ENCODE results near the gene ATP11B. TPM values are rescaled to one million over a fixed set of nuclear protein-coding genes. Genes with fewer than 3 reads are reported as not detected.

Gene ATP11B
- total and polyA plus RNA-seq, 2 donors (not counting 1 experiment from before 2014, with no cell fraction given) = 34.9 to 77.8 TPM

DNA sequence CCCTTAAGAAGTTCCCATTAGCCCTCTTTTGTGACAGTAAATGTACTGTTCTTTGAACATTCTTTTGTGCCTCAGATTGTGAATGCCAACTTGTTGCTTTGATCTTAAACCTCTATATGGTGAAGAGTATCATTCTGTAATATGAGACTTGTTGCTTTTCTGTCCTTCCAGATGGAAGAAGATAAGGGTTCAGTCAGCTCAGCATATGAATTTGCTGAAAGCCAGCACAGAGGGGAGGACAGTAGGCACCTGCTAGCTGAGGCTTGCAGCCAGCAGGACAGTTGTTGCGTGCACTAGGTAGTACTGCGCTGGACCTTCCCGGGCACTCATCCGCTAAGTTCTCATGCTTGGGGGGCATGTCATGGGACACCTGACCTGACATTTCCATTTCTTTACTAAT is 112.3 kb downstream of the ATP11B start:
- H3K27me3 ChIP-seq (ENCODE audit: control insufficient read depth, insufficient read depth, low read length) = no peaks in the 10 kb centered on the region
- H3K36me3 ChIP-seq (ENCODE audit: control insufficient read depth, insufficient read depth, low read length) = no peaks in the 10 kb centered on the region
- no peak overlapping the region for H3K4me3 ChIP-seq (replicated peaks in 1 of 4; ENCODE audit: control extremely low read depth in 1 of 4, insufficient read depth in 1 of 4, low read depth in 3 of 4, low read length in 4 of 4)
- H3K79me2 ChIP-seq (ENCODE audit: control insufficient read depth, insufficient read depth, low read length) = no peaks in the 10 kb centered on the region
- H3K9ac ChIP-seq (ENCODE audit: insufficient read depth, low read length) = no peak overlapping the region
- H3K4me1 ChIP-seq (ENCODE audit: control insufficient read depth, extremely low read depth, insufficient read depth, low read length) = no peaks in the 10 kb centered on the region
- H3K9me3 ChIP-seq (ENCODE audit: control insufficient read depth, insufficient read depth, low read depth, low read length) = no peaks in the 10 kb centered on the region
- no peak overlapping the region for H3K4me2 ChIP-seq (ENCODE audit: extremely low read depth, insufficient read depth, low read length)
- TF ChIP-seq EZH2 (IDR thresholded peaks at IDR 0.05; ENCODE audit: low read length, missing control alignments) = no peak
- TF ChIP-seq, protein P1, sequence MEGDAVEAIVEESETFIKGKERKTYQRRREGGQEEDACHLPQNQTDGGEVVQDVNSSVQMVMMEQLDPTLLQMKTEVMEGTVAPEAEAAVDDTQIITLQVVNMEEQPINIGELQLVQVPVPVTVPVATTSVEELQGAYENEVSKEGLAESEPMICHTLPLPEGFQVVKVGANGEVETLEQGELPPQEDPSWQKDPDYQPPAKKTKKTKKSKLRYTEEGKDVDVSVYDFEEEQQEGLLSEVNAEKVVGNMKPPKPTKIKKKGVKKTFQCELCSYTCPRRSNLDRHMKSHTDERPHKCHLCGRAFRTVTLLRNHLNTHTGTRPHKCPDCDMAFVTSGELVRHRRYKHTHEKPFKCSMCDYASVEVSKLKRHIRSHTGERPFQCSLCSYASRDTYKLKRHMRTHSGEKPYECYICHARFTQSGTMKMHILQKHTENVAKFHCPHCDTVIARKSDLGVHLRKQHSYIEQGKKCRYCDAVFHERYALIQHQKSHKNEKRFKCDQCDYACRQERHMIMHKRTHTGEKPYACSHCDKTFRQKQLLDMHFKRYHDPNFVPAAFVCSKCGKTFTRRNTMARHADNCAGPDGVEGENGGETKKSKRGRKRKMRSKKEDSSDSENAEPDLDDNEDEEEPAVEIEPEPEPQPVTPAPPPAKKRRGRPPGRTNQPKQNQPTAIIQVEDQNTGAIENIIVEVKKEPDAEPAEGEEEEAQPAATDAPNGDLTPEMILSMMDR (conservative IDR thresholded peaks at IDR 0.05 in 1 of 2, IDR thresholded peaks at IDR 0.05 in 1 of 2; ENCODE audit: low read depth in 1 of 2, low read length in 2 of 2) = no peak
- no peak for DNase-seq (ENCODE audit: low read depth in 2 of 2)
- no peak overlapping the region for H2AFZ ChIP-seq (ENCODE audit: low read length)
- no peak overlapping the region for H3K27ac ChIP-seq (ENCODE audit: insufficient read depth, low read length)
- no peaks in the 10 kb centered on the region for H4K20me1 ChIP-seq (ENCODE audit: control insufficient read depth, extremely low read depth, insufficient read depth, low read length)

DNA sequence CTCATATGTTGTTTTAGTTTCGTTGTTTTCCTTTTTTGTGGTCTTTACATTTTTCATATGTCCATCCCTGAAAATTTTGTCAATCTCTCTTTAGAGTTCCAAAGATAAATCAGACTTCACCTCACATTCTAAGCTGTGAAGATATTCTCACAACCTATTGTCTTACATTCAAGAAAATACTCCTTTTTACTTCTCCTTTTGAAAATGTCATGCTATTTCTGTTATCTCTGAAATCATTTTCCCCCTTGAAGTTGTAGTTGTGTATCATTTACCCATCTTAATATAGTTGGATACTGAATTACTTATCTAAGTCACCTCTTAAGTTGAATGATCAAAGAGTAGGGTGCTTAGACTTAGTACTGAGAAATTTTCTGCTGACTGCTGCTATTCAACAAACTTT is 112.7 kb downstream of the ATP11B start:
- no peaks in the 10 kb centered on the region for H3K27me3 ChIP-seq (ENCODE audit: control insufficient read depth, insufficient read depth, low read length)
- H2AFZ ChIP-seq (ENCODE audit: low read length) = no peak overlapping the region
- H3K4me2 ChIP-seq (ENCODE audit: extremely low read depth, insufficient read depth, low read length) = no peak overlapping the region
- no peaks in the 10 kb centered on the region for H3K79me2 ChIP-seq (ENCODE audit: control insufficient read depth, insufficient read depth, low read length)
- no peak overlapping the region for H3K27ac ChIP-seq (ENCODE audit: insufficient read depth, low read length)
- DNase-seq (ENCODE audit: low read depth in 2 of 2) = no peak
- TF ChIP-seq, protein P1 (conservative IDR thresholded peaks at IDR 0.05 in 1 of 2, IDR thresholded peaks at IDR 0.05 in 1 of 2; ENCODE audit: low read depth in 1 of 2, low read length in 2 of 2) = no peak
- TF ChIP-seq EZH2 (IDR thresholded peaks at IDR 0.05; ENCODE audit: low read length, missing control alignments) = no peak
- H3K4me3 ChIP-seq (replicated peaks in 1 of 4; ENCODE audit: control extremely low read depth in 1 of 4, insufficient read depth in 1 of 4, low read depth in 3 of 4, low read length in 4 of 4) = no peak overlapping the region
- no peaks in the 10 kb centered on the region for H3K4me1 ChIP-seq (ENCODE audit: control insufficient read depth, extremely low read depth, insufficient read depth, low read length)
- no peaks in the 10 kb centered on the region for H4K20me1 ChIP-seq (ENCODE audit: control insufficient read depth, extremely low read depth, insufficient read depth, low read length)
- no peak overlapping the region for H3K9ac ChIP-seq (ENCODE audit: insufficient read depth, low read length)
- H3K9me3 ChIP-seq (ENCODE audit: control insufficient read depth, insufficient read depth, low read depth, low read length) = no peaks in the 10 kb centered on the region
- H3K36me3 ChIP-seq (ENCODE audit: control insufficient read depth, insufficient read depth, low read length) = no peaks in the 10 kb centered on the region

DNA sequence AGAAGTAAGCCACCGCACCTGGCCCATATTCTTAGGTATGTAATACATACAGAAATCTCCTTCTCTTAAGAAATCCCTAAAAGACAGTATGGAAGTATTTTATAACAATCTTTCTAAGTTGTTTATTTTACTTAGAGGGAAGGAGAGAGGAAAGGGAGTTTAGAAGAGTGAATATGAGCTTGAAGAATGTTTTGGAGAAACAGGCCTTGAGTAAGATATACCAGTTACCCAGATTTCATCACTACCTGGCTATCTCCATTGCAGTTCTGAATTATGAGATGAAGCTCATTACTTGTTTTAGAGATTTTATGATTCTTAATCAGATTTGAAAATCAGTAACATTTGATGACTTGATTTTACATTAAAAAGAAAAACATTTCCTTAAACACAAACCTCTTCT is 115.2 kb downstream of the ATP11B start:
- no peaks in the 10 kb centered on the region for H3K4me1 ChIP-seq (ENCODE audit: control insufficient read depth, extremely low read depth, insufficient read depth, low read length)
- no peak overlapping the region for H3K4me3 ChIP-seq (replicated peaks in 1 of 4; ENCODE audit: control extremely low read depth in 1 of 4, insufficient read depth in 1 of 4, low read depth in 3 of 4, low read length in 4 of 4)
- DNase-seq (ENCODE audit: low read depth in 2 of 2) = peak; percentile 13 to 64
- no peak overlapping the region for H2AFZ ChIP-seq (ENCODE audit: low read length)
- no peak overlapping the region for H3K27ac ChIP-seq (ENCODE audit: insufficient read depth, low read length)
- H4K20me1 ChIP-seq (ENCODE audit: control insufficient read depth, extremely low read depth, insufficient read depth, low read length) = no peaks in the 10 kb centered on the region
- no peak for TF ChIP-seq EZH2 (IDR thresholded peaks at IDR 0.05; ENCODE audit: low read length, missing control alignments)
- TF ChIP-seq, protein P1 (conservative IDR thresholded peaks at IDR 0.05 in 1 of 2, IDR thresholded peaks at IDR 0.05 in 1 of 2; ENCODE audit: low read depth in 1 of 2, low read length in 2 of 2) = no peak
- no peak overlapping the region for H3K4me2 ChIP-seq (ENCODE audit: extremely low read depth, insufficient read depth, low read length)
- H3K79me2 ChIP-seq (ENCODE audit: control insufficient read depth, insufficient read depth, low read length) = no peaks in the 10 kb centered on the region
- no peak overlapping the region for H3K9ac ChIP-seq (ENCODE audit: insufficient read depth, low read length)
- no peaks in the 10 kb centered on the region for H3K36me3 ChIP-seq (ENCODE audit: control insufficient read depth, insufficient read depth, low read length)
- no peaks in the 10 kb centered on the region for H3K27me3 ChIP-seq (ENCODE audit: control insufficient read depth, insufficient read depth, low read length)
- H3K9me3 ChIP-seq (ENCODE audit: control insufficient read depth, insufficient read depth, low read depth, low read length) = no peaks in the 10 kb centered on the region
